H1 (cell line): ENCODE results near the gene SOCS6. TPM values are rescaled to one million over a fixed set of nuclear protein-coding genes. Genes with fewer than 3 reads are reported as not detected.

Experiments used
- CTCF ChIA-PET: fragments of 300-600 bp; sonication (Branson Sonifier 250); formaldehyde crosslinking; loops from one replicate; lab custom pipeline; 2021; ENCODE audit not compliant: partially characterized antibody; lab: Charles Lee
- POLR2A ChIA-PET: fragments of 300-600 bp; sonication (Branson Sonifier 250); formaldehyde crosslinking; loops from one replicate; lab custom pipeline; 2021; ENCODE audit warnings: inconsistent platforms; ENCODE audit not compliant: partially characterized antibody; lab: Charles Lee
- DNase-seq, 2 experiments: peaks; one replicate each; pipeline versions ENCODE4 v3.0.0 to v3.0.0-alpha.2; 2010 to 2022; ENCODE audit warnings: low spot score in 2 of 2, low read depth in 1 of 2, mixed read lengths in 1 of 2
- FAIRE-seq: peaks from 2 replicates; lab custom pipeline; 2011; peaks lifted over from hg19 to GRCh38; lab: Jason Lieb, UNC
- H2AFZ ChIP-seq: 2 replicates; pipeline ENCODE4 v1.8.1; 2012; ENCODE audit warnings: low read length, inconsistent platforms
- H2AK5ac ChIP-seq: 2 replicates; pipeline ENCODE4 v1.6.1; 2013; ENCODE audit warnings: low read depth, low read length
- H2BK120ac ChIP-seq: replicated peaks from 2 replicates; pipeline ENCODE3; 2013; ENCODE audit warnings: low read depth, low read length, inconsistent platforms
- H2BK12ac ChIP-seq: 2 replicates; pipeline ENCODE4 v1.6.1; 2013; ENCODE audit warnings: low read depth, low read length
- H2BK15ac ChIP-seq: 2 replicates; pipeline ENCODE4 v1.6.1; 2013; ENCODE audit warnings: low read length
- H2BK20ac ChIP-seq: 2 replicates; pipeline ENCODE4 v1.6.1; 2013; ENCODE audit warnings: low read length
- H2BK5ac ChIP-seq: 2 replicates; pipeline ENCODE4 v1.6.1; 2013; ENCODE audit warnings: low read depth, low read length
- H3K14ac ChIP-seq: 2 replicates; pipeline ENCODE4 v1.6.1; 2013; ENCODE audit warnings: inconsistent platforms; ENCODE audit not compliant: insufficient read length
- H3K18ac ChIP-seq: 2 replicates; pipeline ENCODE4 v1.6.1; 2013; ENCODE audit warnings: low read length; ENCODE audit errors: extremely low read depth
- H3K23ac ChIP-seq: 2 replicates; pipeline ENCODE4 v1.6.1; 2013; ENCODE audit warnings: inconsistent platforms; ENCODE audit not compliant: insufficient read length
- H3K23me2 ChIP-seq: 2 replicates; pipeline ENCODE4 v1.6.1; 2013; ENCODE audit warnings: low read depth, low read length
- H3K27ac ChIP-seq: 2 replicates; pipeline ENCODE4 v1.6.1; 2011; ENCODE audit warnings: low read depth, low read length, inconsistent platforms
- H3K27me3 ChIP-seq, 4 experiments: replicated peaks in 1 of 4; 1 replicate in 1 of 4; 2 replicates in 3 of 4; pipeline versions ENCODE4 v1.6.1 to v1.8.1; 2011 to 2013; ENCODE audit warnings: low read length in 3 of 4, mild to moderate bottlenecking in 3 of 4, inconsistent platforms in 2 of 4, mixed read lengths in 2 of 4, moderate library complexity in 1 of 4; ENCODE audit not compliant: control insufficient read depth in 3 of 4, insufficient read depth in 3 of 4; ENCODE audit errors: extremely low read depth in 1 of 4
- H3K36me3 ChIP-seq, 4 experiments: 2 replicates each; pipeline versions ENCODE4 v1.6.1 to v1.8.1; 2011 to 2013; ENCODE audit warnings: mild to moderate bottlenecking in 4 of 4, low read length in 3 of 4, moderate library complexity in 2 of 4, control low read depth in 1 of 4, inconsistent platforms in 1 of 4; ENCODE audit not compliant: insufficient read depth in 4 of 4, control insufficient read depth in 2 of 4
- H3K4ac ChIP-seq: replicated peaks from 2 replicates; pipeline ENCODE3; 2013; ENCODE audit warnings: low read length, low read depth, mixed read lengths, inconsistent platforms; ENCODE audit not compliant: insufficient read length
- H3K4me1 ChIP-seq, 4 experiments: replicated peaks in 1 of 4; 1 replicate in 1 of 4; 2 replicates in 3 of 4; pipeline versions ENCODE4 v1.6.1 to v1.8.1; 2011 to 2013; ENCODE audit warnings: low read length in 3 of 4, inconsistent platforms in 2 of 4, mixed read lengths in 1 of 4; ENCODE audit not compliant: insufficient read depth in 4 of 4, control insufficient read depth in 3 of 4
- H3K4me2 ChIP-seq, 2 experiments: 2 replicates each; pipeline versions ENCODE4 v1.6.1 to v1.8.1; 2011 to 2013; ENCODE audit warnings: low read depth in 2 of 2, low read length in 2 of 2, control low read depth in 1 of 2, inconsistent platforms in 1 of 2, mild to moderate bottlenecking in 1 of 2; ENCODE audit not compliant: insufficient read depth in 1 of 2
- H3K4me3 ChIP-seq, 4 experiments: fragments of 200-600, 300-600 bp in 1 of 4; sonication (generic), shearing (Covaris generic), sonication (Bioruptor Twin) in 1 of 4; 2 replicates each; pipeline versions ENCODE4 v1.5.1 to v1.8.1; 2011 to 2016; ENCODE audit warnings: low read length in 4 of 4, low read depth in 3 of 4, control low read depth in 2 of 4, inconsistent platforms in 2 of 4, mild to moderate bottlenecking in 2 of 4, mixed read lengths in 1 of 4, moderate library complexity in 1 of 4; ENCODE audit not compliant: insufficient read depth in 2 of 4; ENCODE audit errors: extremely low read depth in 1 of 4
- H3K56ac ChIP-seq: replicated peaks from 2 replicates; pipeline ENCODE3; 2013; ENCODE audit warnings: low read depth, mild to moderate bottlenecking, mixed read lengths, low read length, inconsistent platforms; ENCODE audit not compliant: insufficient read length
- H3K79me1 ChIP-seq: 2 replicates; pipeline ENCODE4 v1.6.1; 2013; ENCODE audit warnings: low read depth, low read length, control low read depth
- H3K79me2 ChIP-seq, 2 experiments: 2 replicates each; pipeline versions ENCODE4 v1.6.1 to v1.8.1; 2012 to 2013; ENCODE audit warnings: low read length in 2 of 2, mild to moderate bottlenecking in 2 of 2, inconsistent platforms in 1 of 2; ENCODE audit not compliant: insufficient read depth in 2 of 2, control insufficient read depth in 1 of 2
- H3K9ac ChIP-seq, 4 experiments: replicated peaks in 1 of 4; 1 replicate in 1 of 4; 2 replicates in 3 of 4; pipeline versions ENCODE4 v1.6.1 to v1.8.1; 2011 to 2013; ENCODE audit warnings: low read depth in 3 of 4, low read length in 3 of 4, control low read depth in 2 of 4, mild to moderate bottlenecking in 2 of 4, moderate library complexity in 2 of 4, inconsistent platforms in 1 of 4; ENCODE audit errors: extremely low read depth in 1 of 4
- H3K9me3 ChIP-seq, 2 experiments: 2 replicates each; pipeline versions ENCODE4 v1.6.1 to v1.8.1; 2012 to 2013; ENCODE audit warnings: mild to moderate bottlenecking in 2 of 2, moderate library complexity in 2 of 2, control low read depth in 1 of 2, inconsistent platforms in 1 of 2, low read depth in 1 of 2, low read length in 1 of 2, mixed read lengths in 1 of 2; ENCODE audit not compliant: insufficient read depth in 2 of 2
- H4K20me1 ChIP-seq, 2 experiments: replicated peaks in 1 of 2; 2 replicates each; pipeline versions ENCODE3 to v1.8.1; 2011 to 2013; ENCODE audit warnings: inconsistent platforms in 2 of 2, low read length in 2 of 2, mild to moderate bottlenecking in 1 of 2; ENCODE audit not compliant: insufficient read depth in 2 of 2, control insufficient read depth in 1 of 2
- H4K5ac ChIP-seq: 2 replicates; pipeline ENCODE4 v1.6.1; 2013; ENCODE audit warnings: low read length, low read depth, mixed read lengths, inconsistent platforms; ENCODE audit not compliant: insufficient read length
- H4K8ac ChIP-seq: 2 replicates; pipeline ENCODE4 v1.8.0; 2013; ENCODE audit warnings: mild to moderate bottlenecking, moderate library complexity, low read length, inconsistent platforms; ENCODE audit not compliant: insufficient read depth; ENCODE audit errors: extremely low read depth
- H4K91ac ChIP-seq: replicated peaks from 2 replicates; pipeline ENCODE3; 2013; ENCODE audit warnings: low read length, mixed read lengths, inconsistent platforms; ENCODE audit not compliant: insufficient read length
- ASH2L ChIP-seq: fragments of 200-600, 300-600 bp; sonication (generic); IDR thresholded peaks from one replicate; pipeline ENCODE4 v1.7.1; 2017; ENCODE audit warnings: low read length
- CREB1 ChIP-seq: IDR thresholded peaks from 2 replicates; pipeline ENCODE4 v1.6.1; 2012; ENCODE audit warnings: inconsistent platforms
- EP300 ChIP-seq, 2 experiments: IDR thresholded peaks; 1 replicate in 1 of 2; 2 replicates in 1 of 2; pipeline ENCODE4 v1.6.1; 2011 to 2012; ENCODE audit warnings: low read depth in 2 of 2, low read length in 2 of 2, mild to moderate bottlenecking in 2 of 2, borderline replicate concordance in 1 of 2, inconsistent platforms in 1 of 2, moderate library complexity in 1 of 2
- SRF ChIP-seq: IDR thresholded peaks from 2 replicates; pipeline ENCODE4 v1.6.1; 2011; ENCODE audit warnings: mild to moderate bottlenecking, low read depth, low read length, moderate library complexity
- TAF7 ChIP-seq: optimal IDR thresholded peaks from 2 replicates; pipeline ENCODE3; 2011; ENCODE audit warnings: low read depth, mild to moderate bottlenecking, inconsistent platforms, low read length, moderate library complexity, borderline replicate concordance
- TBP ChIP-seq: IDR thresholded peaks from 2 replicates; pipeline ENCODE4 v1.6.1; 2011; ENCODE audit warnings: low read depth, low read length, improper control_type of control experiment
- polyA plus RNA-seq, 7 experiments: library from polyadenylated mRNA; depleted of rRNA in 3 of 7; stranded (reverse) in 5 of 7; unstranded in 2 of 7; fragments of >200 nt in 5 of 7; fragments of 200-250 nt in 2 of 7; gene quantifications; 1 replicate in 5 of 7; 2 replicates in 1 of 7; 4 replicates in 1 of 7; pipeline versions ENCODE4 v1.2.1 to v1.2.3, GENCODE V29; 2011 to 2013; ENCODE audit warnings: missing spikeins in 2 of 7, mixed read lengths in 2 of 7
- total RNA-seq: library from RNA; stranded (reverse); fragmentation: NEBNext Ultra II Directional; extraction: Animal tissue kit (Norgen Biotek cat#: 25700); gene quantifications from 2 replicates; pipeline ENCODE4 v1.2.1, GENCODE V29; 2021
- TF ChIP-seq, protein P1 (sequence below): IDR thresholded peaks from 2 replicates; pipeline ENCODE4 v1.6.1; 2012; ENCODE audit warnings: inconsistent platforms

The SOCS6 gene
- total and polyA plus RNA-seq, 2 of the 8 experiments (the other 6 are each of a cell fraction or from before 2014, with no cell fraction given) = 9.1 to 22.9 TPM

- H2BK12ac ChIP-seq = no peak overlapping the region
- TF ChIP-seq ASH2L (no peak), TAF7 (no peak), CREB1 (no peak), SRF (no peak), EP300 (IDR thresholded peaks at IDR 0.05; ENCODE audit: borderline replicate concordance in 1 of 2, low read depth in 2 of 2, low read length in 2 of 2) (no peak), TBP (no peak)
- TF ChIP-seq, protein P1, sequence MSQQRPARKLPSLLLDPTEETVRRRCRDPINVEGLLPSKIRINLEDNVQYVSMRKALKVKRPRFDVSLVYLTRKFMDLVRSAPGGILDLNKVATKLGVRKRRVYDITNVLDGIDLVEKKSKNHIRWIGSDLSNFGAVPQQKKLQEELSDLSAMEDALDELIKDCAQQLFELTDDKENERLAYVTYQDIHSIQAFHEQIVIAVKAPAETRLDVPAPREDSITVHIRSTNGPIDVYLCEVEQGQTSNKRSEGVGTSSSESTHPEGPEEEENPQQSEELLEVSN = no peak
- no peak overlapping the region for H3K18ac ChIP-seq
- H3K4me2 ChIP-seq = no peak overlapping the region
- H2BK120ac ChIP-seq = no peak overlapping the region
- H3K79me1 ChIP-seq = no peaks in the 10 kb centered on the region
- ChIA-PET CTCF (interaction anchor here (0.6 kb wide), 1 partner anchor 11 kb away, joined by 4 read pairs; no protein-coding TSS in a partner anchor), POLR2A (interaction anchor here (1.4 kb wide), 1 partner anchor 14 kb away, joined by 4 read pairs; no protein-coding TSS in a partner anchor)
- H3K79me2 ChIP-seq = no peaks in the 10 kb centered on the region
- H3K4me3 ChIP-seq = no peak overlapping the region
- no peaks in the 10 kb centered on the region for H4K20me1 ChIP-seq
- peaks cover 0 to 3% (median 0%) of the 10 kb centered on the region in 4 experiments; a peak in 1 of 7 replicates for H3K4me1 ChIP-seq
- no peak for FAIRE-seq
- H3K23me2 ChIP-seq = no peaks in the 10 kb centered on the region
- no peak overlapping the region for H2BK15ac ChIP-seq
- H3K23ac ChIP-seq = no peak overlapping the region
- H3K27ac ChIP-seq = no peak overlapping the region
- no peak overlapping the region for H2BK5ac ChIP-seq
- no peak overlapping the region for H3K14ac ChIP-seq
- 0 out of 8 replicates have a peak, but pooled peaks cover 0 to 2% (median 0%) of the 10 kb centered on the region in 4 experiments for H3K36me3 ChIP-seq
- no peak for DNase-seq
- no peak overlapping the region for H4K5ac ChIP-seq
- no peak overlapping the region for H2AFZ ChIP-seq
- H4K91ac ChIP-seq = no peak overlapping the region
- H4K8ac ChIP-seq = no peak overlapping the region
- no peaks in the 10 kb centered on the region for H3K27me3 ChIP-seq
- no peak overlapping the region for H2AK5ac ChIP-seq
- H2BK20ac ChIP-seq = no peak overlapping the region
- no peak overlapping the region for H3K9ac ChIP-seq
- no peak overlapping the region for H3K56ac ChIP-seq
- peaks cover 4 to 5% of the 10 kb centered on the region in 2 experiments; a peak in 3 of 4 replicates for H3K9me3 ChIP-seq
- H3K4ac ChIP-seq = no peak overlapping the region
These were observed 50.0 kb downstream of the SOCS6 start for GRCh38 chr18:70338890-70339289.
